ENCODE results near the gene CD22.

- no peak for TF ChIP-seq CTCF (IDR thresholded peaks at IDR 0.05; ENCODE audit: poor library complexity, severe bottlenecking)
- no peak for TF ChIP-seq POLR2AphosphoS5 (IDR thresholded peaks at IDR 0.05)
These were observed 47.7 kb upstream of the CD22 start for GRCh38 chr19:35281303-35281702.

All from neural cell (in vitro differentiated cells).